HepG2 (cell line): ENCODE results near the gene TMEM218. TPM values are rescaled to one million over a fixed set of nuclear protein-coding genes. Genes with fewer than 3 reads are reported as not detected.

Source experiments
- ATAC-seq: fragments of 200-7000 bp; cut with Tn5 transposase; 3 replicates; pipeline ENCODE4 v1.9.1; 2020; ENCODE audit warnings: mild to moderate bottlenecking, moderate library complexity
- BruUV-seq: library from RNA; stranded (reverse); fragments of 400-500 nt; replicated peaks from 2 replicates; lab custom pipeline; 2021; lab: Mats Ljungman, UMichigan
- CTCF ChIA-PET: fragments of 300-600 bp; formaldehyde crosslinking; extraction: SDS; loops from one replicate; lab custom pipeline; 2021; ENCODE audit warnings: low total read pairs, inconsistent platforms, low intra/inter-chr PET ratio; lab: Yijun Ruan, JAX
- POLR2A ChIA-PET: fragments of 350-600 bp; sonication (Branson Sonifier 250); formaldehyde crosslinking; loops from one replicate; lab custom pipeline; 2020; ENCODE audit warnings: antibody characterized with exemption, inconsistent platforms; lab: Yijun Ruan, JAX
- DNase-seq: peaks from one replicate; pipeline ENCODE4 v3.0.0-alpha.2; 2015; ENCODE audit warnings: low spot score
- FAIRE-seq: peaks from 3 replicates; lab custom pipeline; 2011; peaks lifted over from hg19 to GRCh38; lab: Jason Lieb, UNC
- H2AFZ ChIP-seq: one replicate; pipeline ENCODE4 v1.6.1; 2011; ENCODE audit warnings: low read length, inconsistent platforms
- H3K27ac ChIP-seq: fragments of 300-600 bp; 3 replicates; pipeline ENCODE4 v1.8.0; 2011; ENCODE audit warnings: mixed run types, mild to moderate bottlenecking, mixed read lengths, low read length, inconsistent platforms; ENCODE audit not compliant: insufficient read depth; ENCODE audit errors: extremely low read length
- H3K27me3 ChIP-seq, 2 experiments: fragments of 200-600 bp in 1 of 2; 2 replicates in 1 of 2; 3 replicates in 1 of 2; pipeline versions ENCODE4 v1.6.0 to v1.8.0; 2011; ENCODE audit warnings: low read length in 2 of 2, mild to moderate bottlenecking in 2 of 2, moderate library complexity in 2 of 2, inconsistent platforms in 1 of 2; ENCODE audit not compliant: insufficient read depth in 2 of 2, control insufficient read depth in 1 of 2
- H3K36me3 ChIP-seq, 2 experiments: fragments of 200-600 bp in 1 of 2; replicated peaks in 1 of 2; 2 replicates in 1 of 2; 3 replicates in 1 of 2; pipeline versions ENCODE4 v1.5.1 to v1.8.0; 2011; ENCODE audit warnings: low read length in 2 of 2, inconsistent platforms in 1 of 2; ENCODE audit not compliant: insufficient read depth in 2 of 2, control insufficient read depth in 1 of 2
- H3K4me1 ChIP-seq: 2 replicates; pipeline ENCODE4 v1.5.1; 2012; ENCODE audit warnings: low read length, inconsistent platforms; ENCODE audit not compliant: insufficient read depth
- H3K4me2 ChIP-seq: 2 replicates; pipeline ENCODE4 v1.6.0; 2011; ENCODE audit warnings: low read depth, low read length, inconsistent platforms
- H3K4me3 ChIP-seq, 3 experiments: fragments of 200-600 bp in 1 of 3; sonication (generic), shearing (Covaris generic) in 1 of 3; replicated peaks in 1 of 3; 2 replicates each; pipeline ENCODE4 v1.5.1; 2011 to 2016; ENCODE audit warnings: low read length in 3 of 3, inconsistent platforms in 2 of 3, low read depth in 2 of 3, mild to moderate bottlenecking in 2 of 3, control low read depth in 1 of 3, mixed read lengths in 1 of 3; ENCODE audit not compliant: insufficient read depth in 1 of 3
- H3K79me2 ChIP-seq: one replicate; pipeline ENCODE4 v1.6.1; 2011; ENCODE audit warnings: low read length, inconsistent platforms; ENCODE audit not compliant: insufficient read depth
- H3K9ac ChIP-seq: 2 replicates; pipeline ENCODE4 v1.6.0; 2011; ENCODE audit warnings: mild to moderate bottlenecking, low read depth, low read length, inconsistent platforms; ENCODE audit not compliant: insufficient read depth
- H3K9me3 ChIP-seq: 2 replicates; pipeline ENCODE4 v1.5.1; 2012; ENCODE audit warnings: mild to moderate bottlenecking, low read length
- H4K20me1 ChIP-seq: 2 replicates; pipeline ENCODE4 v1.6.0; 2011; ENCODE audit warnings: inconsistent platforms, mild to moderate bottlenecking, low read length, moderate library complexity; ENCODE audit not compliant: insufficient read depth
- ARNT2 ChIP-seq: sonication (generic); formaldehyde crosslinking; IDR thresholded peaks from 2 replicates; pipeline ENCODE4 v1.8.0; 2022; ENCODE audit warnings: mild to moderate bottlenecking, low read depth, missing genetic modification reagents, moderate library complexity
- BRD4 ChIP-seq: sonication (generic); formaldehyde crosslinking; IDR thresholded peaks from 2 replicates; pipeline ENCODE4 v1.4.0; 2020; ENCODE audit warnings: missing genetic modification reagents
- ESRRA ChIP-seq: sonication (generic); formaldehyde crosslinking; IDR thresholded peaks from 2 replicates; pipeline ENCODE4 v1.5.1; 2020; ENCODE audit warnings: mild to moderate bottlenecking, low read depth, missing genetic modification reagents
- FOXK2 ChIP-seq: fragments of 450-650 bp; IDR thresholded peaks from 2 replicates; pipeline ENCODE4 v1.6.1; 2016
- HNF4G ChIP-seq, 2 experiments: sonication (generic) in 1 of 2; formaldehyde crosslinking in 1 of 2; IDR thresholded peaks; 2 replicates each; pipeline versions ENCODE4 v1.4.0 to v1.6.1; 2011 to 2020; ENCODE audit warnings: borderline replicate concordance in 2 of 2, low read depth in 2 of 2, mild to moderate bottlenecking in 2 of 2, low read length in 1 of 2, missing genetic modification reagents in 1 of 2, moderate library complexity in 1 of 2
- MLXIP ChIP-seq: sonication (generic); formaldehyde crosslinking; IDR thresholded peaks from 2 replicates; pipeline ENCODE4 v1.9.0; 2021; ENCODE audit warnings: missing genetic modification reagents, borderline replicate concordance
- NRL ChIP-seq: sonication (generic); formaldehyde crosslinking; IDR thresholded peaks from 2 replicates; pipeline ENCODE4 v1.5.0; 2020; ENCODE audit warnings: missing genetic modification reagents, mild to moderate bottlenecking, moderate library complexity, borderline replicate concordance
- PHF8 ChIP-seq: sonication (generic); formaldehyde crosslinking; IDR thresholded peaks from 2 replicates; pipeline ENCODE4 v1.5.0; 2020; ENCODE audit warnings: missing genetic modification reagents
- POLR2A ChIP-seq, 2 experiments: IDR thresholded peaks; 2 replicates each; pipeline ENCODE4 v1.6.1; 2011; ENCODE audit warnings: low read depth in 2 of 2, low read length in 2 of 2, mild to moderate bottlenecking in 1 of 2, moderate library complexity in 1 of 2; ENCODE audit not compliant: insufficient read depth in 1 of 2
- ZBTB25 ChIP-seq: IDR thresholded peaks from 2 replicates; pipeline ENCODE4 v1.6.1; 2018; ENCODE audit warnings: missing genetic modification reagents
- ZFX ChIP-seq: sonication (generic); formaldehyde crosslinking; IDR thresholded peaks from 2 replicates; pipeline ENCODE4 v1.4.0; 2020; ENCODE audit warnings: mild to moderate bottlenecking, low read depth, missing genetic modification reagents, moderate library complexity
- ZNF143 ChIP-seq: sonication (generic); formaldehyde crosslinking; IDR thresholded peaks from 2 replicates; pipeline ENCODE4 v1.4.0; 2020; ENCODE audit warnings: missing genetic modification reagents
- ZNF468 ChIP-seq: sonication (generic); formaldehyde crosslinking; IDR thresholded peaks from 2 replicates; pipeline ENCODE4 v1.8.0; 2022; ENCODE audit warnings: mild to moderate bottlenecking, moderate library complexity, missing genetic modification reagents
- ZNF484 ChIP-seq: sonication (generic); formaldehyde crosslinking; IDR thresholded peaks from 2 replicates; pipeline ENCODE4 v1.5.1; 2020; ENCODE audit warnings: mild to moderate bottlenecking, low read depth, missing genetic modification reagents, borderline replicate concordance
- ZNF563 ChIP-seq: sonication (generic); formaldehyde crosslinking; IDR thresholded peaks from 2 replicates; pipeline ENCODE4 v1.8.0; 2022; ENCODE audit warnings: mild to moderate bottlenecking, moderate library complexity, missing genetic modification reagents
- ZNF605 ChIP-seq: sonication (generic); formaldehyde crosslinking; IDR thresholded peaks from 2 replicates; pipeline ENCODE4 v1.8.0; 2022; ENCODE audit warnings: mild to moderate bottlenecking, missing genetic modification reagents
- ZNF615 ChIP-seq: sonication (generic); formaldehyde crosslinking; IDR thresholded peaks from 2 replicates; pipeline ENCODE4 v1.5.0; 2020; ENCODE audit warnings: mild to moderate bottlenecking, missing genetic modification reagents, borderline replicate concordance
- ZSCAN22 ChIP-seq: sonication (generic); formaldehyde crosslinking; IDR thresholded peaks from 2 replicates; pipeline ENCODE4 v1.4.0; 2020; ENCODE audit warnings: mild to moderate bottlenecking, missing genetic modification reagents
- ZSCAN9 ChIP-seq: IDR thresholded peaks from 2 replicates; pipeline ENCODE4 v1.6.1; 2016; ENCODE audit warnings: borderline replicate concordance
- WGBS: methylation state at CpG from one replicate; pipeline ENCODE4 v1.1.6; 2017; ENCODE audit warnings: low lambda C conversion rate; 5-methylcytosine and 5-hydroxymethylcytosine counted together
- in situ Hi-C: cut with HindIII; loops from 2 replicates; pipeline ENCODE4 v1.10.0; 2017; ENCODE audit warnings: low pct_unique_long_range_greater_than_20kb; ENCODE audit not compliant: extremely low pct_ligation_motif_present
- intact Hi-C: fragments of 100-400 bp; cut with micrococcal nuclease; formaldehyde crosslinking; loops from one replicate; pipeline ENCODE4 v1.10.0; 2022; ENCODE audit not compliant: unreplicated experiment
- polyA plus RNA-seq, 8 experiments: library from polyadenylated mRNA; depleted of rRNA in 3 of 8; stranded (reverse) in 7 of 8; unstranded in 1 of 8; fragments of >200 nt; fragmentation: Illumina TruSeq in 4 of 8; extraction: Trizol in 4 of 8; gene quantifications; 2 replicates each; pipeline versions ENCODE4 v1.2.1 to v1.2.3, GENCODE V29; 2011 to 2016; ENCODE audit warnings: low read depth in 4 of 8, missing spikeins in 1 of 8, mixed read lengths in 1 of 8; ENCODE audit not compliant: insufficient read depth in 1 of 8
- total RNA-seq, 5 experiments: library from RNA; depleted of rRNA; stranded (reverse); fragments of >200 nt; fragmentation: Illumina TruSeq; extraction: Trizol; gene quantifications; 2 replicates each; pipeline ENCODE4 v1.2.3, GENCODE V29; 2016; ENCODE audit warnings: low read depth in 1 of 5
- TF ChIP-seq, protein P1 (sequence below): sonication (generic); formaldehyde crosslinking; IDR thresholded peaks from 2 replicates; pipeline ENCODE4 v1.5.0; 2020; ENCODE audit warnings: missing genetic modification reagents

TMEM218 gene
- total and polyA plus RNA-seq, 2 of the 13 experiments (the other 11 are each of a cell fraction or from before 2014, with no cell fraction given): 11.8 to 14.0 TPM

DNA sequence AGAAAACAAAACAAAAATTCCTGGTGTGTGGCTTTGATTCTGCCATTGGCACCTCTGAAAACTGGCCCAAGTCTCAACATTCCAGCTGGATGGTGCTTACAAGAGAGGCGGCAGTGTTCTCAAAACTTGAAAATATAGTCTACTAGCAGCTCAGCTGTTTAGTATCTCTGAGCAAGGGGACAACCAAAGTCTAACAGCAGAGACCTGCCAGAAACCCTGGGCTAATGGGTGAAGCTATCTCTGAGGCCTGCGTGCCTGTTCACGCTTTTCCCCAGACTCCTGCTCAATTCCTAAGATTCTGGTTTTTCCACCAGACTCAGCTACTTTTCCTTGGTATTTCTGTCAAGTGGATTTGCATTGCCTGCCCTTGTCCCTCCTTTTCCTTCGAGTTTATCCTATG is 17.9 kb downstream of the TMEM218 start:
- CTCF ChIA-PET: no interaction called here
- Histone ChIP-seq H3K36me3 (peaks cover 0 to 3% of the 10 kb centered on the region in 2 experiments; a peak in 1 of 5 replicates), H3K9ac (no peak overlapping the region), H4K20me1 (no peaks in the 10 kb centered on the region), H3K4me3 (no peak overlapping the region), H3K9me3 (no peaks in the 10 kb centered on the region), H2AFZ (no peak overlapping the region), H3K79me2 (no peaks in the 10 kb centered on the region), H3K4me2 (no peak overlapping the region), H3K27me3 (no peaks in the 10 kb centered on the region), H3K27ac (no peak overlapping the region), H3K4me1 (no peaks in the 10 kb centered on the region)
- no peak for FAIRE-seq
- POLR2A ChIA-PET: no interaction called here
- in situ Hi-C loops: loop anchor here (5.0 kb wide), 1 partner anchor 49 kb away; no protein-coding TSS in a partner anchor
- BruUV-seq: no TSS peak
- no peak for ATAC-seq
- TF ChIP-seq HNF4G (IDR thresholded peaks at IDR 0.05; ENCODE audit: borderline replicate concordance, low read depth, low read length) (no peak), HNF4G (CRISPR knock-in tag; IDR thresholded peaks at IDR 0.05; ENCODE audit: borderline replicate concordance, low read depth) (no peak), ZFX (CRISPR knock-in tag) (no peak), ZSCAN9 (CRISPR knock-in tag) (no peak), BRD4 (CRISPR knock-in tag) (no peak), ZNF615 (no peak), ZSCAN22 (CRISPR knock-in tag) (no peak), POLR2A (IDR thresholded peaks at IDR 0.05; ENCODE audit: insufficient read depth in 1 of 2, low read depth in 2 of 2, low read length in 2 of 2) (no peak), ESRRA (no peak), ZNF468 (CRISPR knock-in tag) (no peak), ARNT2 (CRISPR knock-in tag) (no peak), ZNF484 (no peak), ZNF605 (CRISPR knock-in tag) (no peak), FOXK2 (no peak), ZNF143 (CRISPR knock-in tag) (no peak), NRL (no peak), MLXIP (CRISPR knock-in tag) (no peak), ZNF563 (no peak), ZBTB25 (CRISPR knock-in tag) (no peak), PHF8 (CRISPR knock-in tag) (no peak)
- TF ChIP-seq, protein P1, sequence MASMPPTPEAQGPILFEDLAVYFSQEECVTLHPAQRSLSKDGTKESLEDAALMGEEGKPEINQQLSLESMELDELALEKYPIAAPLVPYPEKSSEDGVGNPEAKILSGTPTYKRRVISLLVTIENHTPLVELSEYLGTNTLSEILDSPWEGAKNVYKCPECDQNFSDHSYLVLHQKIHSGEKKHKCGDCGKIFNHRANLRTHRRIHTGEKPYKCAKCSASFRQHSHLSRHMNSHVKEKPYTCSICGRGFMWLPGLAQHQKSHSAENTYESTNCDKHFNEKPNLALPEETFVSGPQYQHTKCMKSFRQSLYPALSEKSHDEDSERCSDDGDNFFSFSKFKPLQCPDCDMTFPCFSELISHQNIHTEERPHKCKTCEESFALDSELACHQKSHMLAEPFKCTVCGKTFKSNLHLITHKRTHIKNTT: no peak
- WGBS: 80% methylated on average over 4 of the region's 4 CpGs
- intact Hi-C loops: no loop called here
- DNase-seq: no peak
